H9 (cell line): Measurements from ENCODE around the gene SCN1A. TPM values are rescaled to one million over a fixed set of nuclear protein-coding genes. Genes with fewer than 3 reads are reported as not detected.

Experiments used
- DNase-seq: peaks from one replicate; pipeline ENCODE4 v3.0.0-alpha.2; 2017
- H2AFZ ChIP-seq: one replicate; pipeline ENCODE4 v1.6.1; 2013; ENCODE audit warnings: mild to moderate bottlenecking, low read length, control low read depth, moderate library complexity
- H2AK5ac ChIP-seq: 2 replicates; pipeline ENCODE4 v1.6.1; 2013; ENCODE audit warnings: low read length, control low read depth, mixed read lengths; ENCODE audit not compliant: insufficient read length
- H2BK120ac ChIP-seq: one replicate; pipeline ENCODE4 v1.6.1; 2013; ENCODE audit warnings: low read depth, mild to moderate bottlenecking, low read length, control low read depth, inconsistent platforms; ENCODE audit not compliant: poor library complexity, severe bottlenecking
- H2BK12ac ChIP-seq: 2 replicates; pipeline ENCODE4 v1.6.1; 2013; ENCODE audit warnings: low read length, control low read depth, mixed read lengths, low read depth; ENCODE audit not compliant: insufficient read length
- H2BK15ac ChIP-seq: 2 replicates; pipeline ENCODE4 v1.6.1; 2013; ENCODE audit warnings: low read depth, low read length, control low read depth
- H2BK20ac ChIP-seq: one replicate; pipeline ENCODE4 v1.6.1; 2013; ENCODE audit warnings: low read depth, mild to moderate bottlenecking, low read length, control low read depth, inconsistent platforms; ENCODE audit not compliant: poor library complexity, severe bottlenecking
- H2BK5ac ChIP-seq: 2 replicates; pipeline ENCODE4 v1.6.1; 2013; ENCODE audit warnings: low read length, control low read depth, mixed read lengths; ENCODE audit not compliant: insufficient read length
- H3K14ac ChIP-seq: 2 replicates; pipeline ENCODE4 v1.6.1; 2013; ENCODE audit warnings: low read length, control low read depth; ENCODE audit not compliant: insufficient read depth
- H3K18ac ChIP-seq: 2 replicates; pipeline ENCODE4 v1.6.1; 2013; ENCODE audit warnings: low read depth, mild to moderate bottlenecking, mixed read lengths, low read length, control low read depth; ENCODE audit not compliant: insufficient read length
- H3K23ac ChIP-seq: 2 replicates; pipeline ENCODE4 v1.6.1; 2013; ENCODE audit warnings: low read length, control low read depth, mixed read lengths, low read depth; ENCODE audit not compliant: insufficient read length
- H3K23me2 ChIP-seq: 2 replicates; pipeline ENCODE4 v1.6.1; 2013; ENCODE audit warnings: low read depth, mild to moderate bottlenecking, mixed read lengths, low read length, control low read depth; ENCODE audit not compliant: insufficient read length, poor library complexity, severe bottlenecking
- H3K27ac ChIP-seq: 2 replicates; pipeline ENCODE4 v1.5.1; 2013; ENCODE audit warnings: low read length, control low read depth, mixed read lengths, low read depth; ENCODE audit not compliant: insufficient read length
- H3K27me3 ChIP-seq: 2 replicates; pipeline ENCODE4 v1.6.1; 2013; ENCODE audit warnings: low read length, control low read depth, inconsistent platforms; ENCODE audit not compliant: insufficient read depth
- H3K4ac ChIP-seq: 2 replicates; pipeline ENCODE4 v1.6.1; 2013; ENCODE audit warnings: low read depth, mild to moderate bottlenecking, control low read depth, inconsistent platforms, low read length, moderate library complexity
- H3K4me1 ChIP-seq: 2 replicates; pipeline ENCODE4 v1.6.1; 2013; ENCODE audit warnings: low read length, control low read depth, inconsistent platforms; ENCODE audit not compliant: insufficient read depth
- H3K4me2 ChIP-seq: 2 replicates; pipeline ENCODE4 v1.6.1; 2013; ENCODE audit warnings: low read length, control low read depth, mixed read lengths; ENCODE audit not compliant: insufficient read length, insufficient read depth
- H3K56ac ChIP-seq: 2 replicates; pipeline ENCODE4 v1.6.1; 2013; ENCODE audit warnings: low read depth, mild to moderate bottlenecking, mixed read lengths, low read length, control low read depth; ENCODE audit not compliant: insufficient read length
- H3K79me1 ChIP-seq: 2 replicates; pipeline ENCODE4 v1.6.1; 2013; ENCODE audit warnings: low read depth, mild to moderate bottlenecking, moderate library complexity, low read length, control low read depth, inconsistent platforms; ENCODE audit not compliant: insufficient read depth, poor library complexity, severe bottlenecking
- H3K79me2 ChIP-seq: 2 replicates; pipeline ENCODE4 v1.6.1; 2013; ENCODE audit warnings: low read length, control low read depth, inconsistent platforms; ENCODE audit not compliant: insufficient read depth
- H3K9ac ChIP-seq: 2 replicates; pipeline ENCODE4 v1.6.1; 2013; ENCODE audit warnings: low read length, control low read depth, mixed read lengths; ENCODE audit not compliant: insufficient read length; ENCODE audit errors: extremely low read depth
- H3K9me3 ChIP-seq: one replicate; pipeline ENCODE4 v1.6.1; 2013; ENCODE audit warnings: low read depth, low read length, inconsistent platforms; ENCODE audit not compliant: control insufficient read depth
- H3T11ph ChIP-seq: one replicate; pipeline ENCODE4 v1.6.1; 2013; ENCODE audit warnings: mild to moderate bottlenecking, low read length, control low read depth, inconsistent platforms
- H4K20me1 ChIP-seq: one replicate; pipeline ENCODE4 v1.6.1; 2013; ENCODE audit not compliant: control insufficient read depth, insufficient read length, insufficient read depth
- H4K5ac ChIP-seq: 2 replicates; pipeline ENCODE4 v1.6.1; 2013; ENCODE audit warnings: low read depth, mild to moderate bottlenecking, mixed read lengths, low read length, control low read depth; ENCODE audit not compliant: insufficient read length
- H4K8ac ChIP-seq: replicated peaks from 2 replicates; pipeline ENCODE4 v1.6.1; 2013; ENCODE audit warnings: low read length, control low read depth, mixed read lengths, low read depth; ENCODE audit not compliant: insufficient read length
- H4K91ac ChIP-seq: 2 replicates; pipeline ENCODE4 v1.6.1; 2013; ENCODE audit warnings: low read depth, mild to moderate bottlenecking, moderate library complexity, mixed read lengths, low read length, control low read depth; ENCODE audit not compliant: insufficient read length
- H3K27ac Mint-ChIP-seq, 3 experiments: 2 replicates in 2 of 3; 3 replicates in 1 of 3; pipeline ENCODE4 v1.8.0; 2020 to 2021; ENCODE audit warnings: mixed read lengths in 3 of 3, mild to moderate bottlenecking in 1 of 3, moderate library complexity in 1 of 3
- H3K27me3 Mint-ChIP-seq: 2 replicates; pipeline ENCODE4 v1.8.0; 2021; ENCODE audit warnings: low read depth, mild to moderate bottlenecking, moderate library complexity, mixed read lengths
- H3K36me3 Mint-ChIP-seq, 3 experiments: 2 replicates in 2 of 3; 3 replicates in 1 of 3; pipeline ENCODE4 v1.8.0; 2020 to 2021; ENCODE audit warnings: low read depth in 3 of 3, mixed read lengths in 3 of 3; ENCODE audit not compliant: insufficient read depth in 1 of 3
- H3K4me1 Mint-ChIP-seq, 2 experiments: 2 replicates each; pipeline ENCODE4 v1.8.0; 2020; ENCODE audit warnings: mixed read lengths in 2 of 2
- H3K4me3 Mint-ChIP-seq, 2 experiments: 2 replicates in 1 of 2; 3 replicates in 1 of 2; pipeline ENCODE4 v1.8.0; 2020 to 2021; ENCODE audit warnings: mild to moderate bottlenecking in 2 of 2, mixed read lengths in 2 of 2, moderate library complexity in 1 of 2
- H3K9me3 Mint-ChIP-seq, 2 experiments: 2 replicates in 1 of 2; 3 replicates in 1 of 2; pipeline ENCODE4 v1.8.0; 2020; ENCODE audit warnings: mild to moderate bottlenecking in 2 of 2, mixed read lengths in 2 of 2, moderate library complexity in 1 of 2
- CTCF ChIP-seq: fragments of 200-600 bp; sonication (generic); conservative IDR thresholded peaks from 3 replicates; pipeline ENCODE4 v1.8.0; 2021; ENCODE audit warnings: antibody characterized with exemption, mild to moderate bottlenecking
- WGBS: extraction: QIAGEN DNeasy Blood & Tissue Kit; methylation state at CpG from one replicate; pipeline ENCODE4 v1.1.7; 2013; ENCODE audit warnings: missing lambda C conversion rate, low lambda C conversion rate, mixed read lengths; ENCODE audit not compliant: insufficient read length; ENCODE audit errors: extremely low coverage; 5-methylcytosine and 5-hydroxymethylcytosine counted together
- total RNA-seq: library from RNA; stranded (reverse); gene quantifications from 2 replicates; pipeline ENCODE4 v1.2.1, GENCODE V29; 2021

SCN1A gene
- total RNA-seq, 1 experiment from 2014 or later, result 0.13 TPM

GRCh38 chr2:165961818-165962217 is 166.0 kb downstream of the SCN1A start:
- no peak overlapping the region for H2BK15ac ChIP-seq

More at GRCh38 chr2:165961818-165962217, 166.0 kb downstream of the SCN1A start:
- no peak overlapping the region for H3K4me3 Mint-ChIP-seq
- Histone ChIP-seq H3K18ac (no peak overlapping the region), H4K5ac (no peak overlapping the region), H3K9me3 (no peaks in the 10 kb centered on the region), H3K4me2 (no peak overlapping the region), H2BK12ac (no peak overlapping the region), H4K91ac (no peak overlapping the region), H3K27me3 (no peaks in the 10 kb centered on the region), H3K79me2 (no peaks in the 10 kb centered on the region), H4K8ac (no peak overlapping the region), H2AFZ (no peak overlapping the region), H3K27ac (no peak overlapping the region), H3K14ac (no peak overlapping the region), H3K23me2 (no peaks in the 10 kb centered on the region), H2BK20ac (no peak overlapping the region), H3K9ac (no peak overlapping the region), H2AK5ac (no peak overlapping the region), H2BK5ac (no peak overlapping the region), H3K23ac (no peak overlapping the region), H2BK120ac (no peak overlapping the region), H3T11ph (no peak overlapping the region), H3K79me1 (no peaks in the 10 kb centered on the region), H3K56ac (no peak overlapping the region), H4K20me1 (no peaks in the 10 kb centered on the region), H3K4me1 (no peaks in the 10 kb centered on the region), H3K4ac (no peak overlapping the region)
- no peaks in the 10 kb centered on the region for H3K27me3 Mint-ChIP-seq
- TF ChIP-seq CTCF, result no peak
- H3K36me3 Mint-ChIP-seq, result no peaks in the 10 kb centered on the region; a peak in 1 of 7 replicates
- WGBS, result no CpG with 5 or more reads among the region's 4 CpGs
- H3K27ac Mint-ChIP-seq, result no peak overlapping the region
- H3K4me1 Mint-ChIP-seq, result no peaks in the 10 kb centered on the region
- H3K9me3 Mint-ChIP-seq, result no peaks in the 10 kb centered on the region
- no peak for DNase-seq
